Dendritic cell treated with granulocyte-macrophage colony-stimulating factor and Interleukin-4, amounts not matched to agents 40 ng/mL and 50 ng/mL, for 4 days (primary cell): Measurements from ENCODE around the gene NDUFAF5.
"Not testable (repeated sequence)": the region's sequence is repeated elsewhere in the genome, so short reads cannot be mapped to it uniquely, and the experiment has no call there.

Experiments used
- H3K27ac Mint-ChIP-seq: one replicate; pipeline ENCODE4 v1.8.0; 2022; ENCODE audit warnings: mild to moderate bottlenecking, mixed read lengths
- H3K27me3 Mint-ChIP-seq: one replicate; pipeline ENCODE4 v1.8.0; 2022; ENCODE audit warnings: mild to moderate bottlenecking, mixed read lengths
- H3K36me3 Mint-ChIP-seq: one replicate; pipeline ENCODE4 v1.8.0; 2022; ENCODE audit warnings: low read depth, mixed read lengths
- H3K4me1 Mint-ChIP-seq: one replicate; pipeline ENCODE4 v1.8.0; 2022; ENCODE audit warnings: low read depth, mixed read lengths
- H3K4me3 Mint-ChIP-seq: one replicate; pipeline ENCODE4 v1.8.0; 2022; ENCODE audit warnings: mild to moderate bottlenecking, moderate library complexity, mixed read lengths
- H3K9me3 Mint-ChIP-seq: one replicate; pipeline ENCODE4 v1.8.0; 2022; ENCODE audit warnings: mixed read lengths
- intact Hi-C: fragments of 100-400 bp; cut with micrococcal nuclease; formaldehyde crosslinking; loops from one replicate; pipeline ENCODE4 v1.15.0; 2022

The NDUFAF5 gene

GRCh38 chr20:13760451-13760946 is 24.3 kb upstream of the NDUFAF5 start:
- H3K27ac Mint-ChIP-seq, H3K27me3 Mint-ChIP-seq, H3K9me3 Mint-ChIP-seq, intact Hi-C loops, H3K4me3 Mint-ChIP-seq, H3K4me1 Mint-ChIP-seq: not testable (repeated sequence)
- H3K36me3 Mint-ChIP-seq, result peaks cover 57% of the 10 kb centered on the region

DNA sequence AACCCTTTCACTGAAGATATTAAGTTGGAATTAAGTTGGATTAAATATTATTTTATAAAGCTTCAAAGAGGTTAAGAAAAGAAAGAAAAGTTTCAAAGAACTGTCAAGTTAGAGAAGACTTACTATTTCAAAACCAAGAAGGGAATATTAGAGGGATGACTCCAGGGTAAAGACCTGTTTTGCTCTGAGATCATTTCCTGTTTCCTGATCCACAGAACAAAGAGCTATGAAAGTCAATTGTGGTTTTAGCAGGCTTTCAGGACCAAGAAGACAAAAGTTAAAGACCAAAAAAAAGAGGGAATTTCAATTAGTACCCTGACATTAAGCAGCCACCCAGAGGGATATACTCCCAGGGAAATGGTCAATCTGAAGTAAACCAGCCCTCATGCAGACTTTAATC is 19.5 kb upstream of the NDUFAF5 start:
- Mint-ChIP-seq H3K4me1 (no peaks in the 10 kb centered on the region), H3K27ac (no peak overlapping the region), H3K4me3 (no peak overlapping the region), H3K9me3 (peaks cover 7% of the 10 kb centered on the region), H3K27me3 (no peaks in the 10 kb centered on the region), H3K36me3 (peaks cover 75% of the 10 kb centered on the region)
- intact Hi-C loops, result no loop called here

- Mint-ChIP-seq H3K27me3 (no peaks in the 10 kb centered on the region), H3K9me3 (peaks cover 7% of the 10 kb centered on the region), H3K4me3 (no peak overlapping the region), H3K4me1 (no peaks in the 10 kb centered on the region), H3K36me3 (peaks cover 71% of the 10 kb centered on the region), H3K27ac (no peak overlapping the region)
- intact Hi-C loops, result no loop called here
These were observed 18.9 kb upstream of the NDUFAF5 start for GRCh38 chr20:13765868-13766416.

GRCh38 chr20:13770141-13770540 is 14.7 kb upstream of the NDUFAF5 start:
- no peaks in the 10 kb centered on the region for H3K4me1 Mint-ChIP-seq
- H3K27ac Mint-ChIP-seq, result no peak overlapping the region
- H3K9me3 Mint-ChIP-seq, result peaks cover 7% of the 10 kb centered on the region
- no peak overlapping the region for H3K4me3 Mint-ChIP-seq
- no peaks in the 10 kb centered on the region for H3K27me3 Mint-ChIP-seq
- intact Hi-C loops, result loop anchor here (5.0 to 10.0 kb wide), 4 partner anchors 155 to 845 kb away; no protein-coding TSS in a partner anchor
- peaks cover 81% of the 10 kb centered on the region for H3K36me3 Mint-ChIP-seq

- Mint-ChIP-seq H3K36me3 (peaks cover 78% of the 10 kb centered on the region), H3K9me3 (no peaks in the 10 kb centered on the region)
These were observed 12.9 kb upstream of the NDUFAF5 start for GRCh38 chr20:13771853-13772453.

DNA sequence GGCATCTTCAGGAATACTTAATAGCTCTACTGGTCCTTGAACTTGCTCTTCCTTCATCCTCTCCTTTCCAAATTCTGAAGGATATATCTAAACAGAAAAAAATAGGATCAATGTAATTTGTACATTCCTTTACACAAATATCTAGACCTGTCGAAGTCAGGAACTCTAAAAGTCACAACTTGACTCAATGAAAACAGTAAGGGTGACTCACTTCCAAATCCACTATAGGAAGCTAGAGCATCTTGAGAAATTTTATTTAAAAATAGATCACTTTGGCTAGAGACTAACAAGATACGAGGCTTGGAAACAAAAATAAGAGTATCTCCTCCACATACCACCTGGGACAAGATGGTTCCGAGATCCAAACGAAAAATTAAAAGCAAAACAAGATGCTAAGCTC is 12.3 kb upstream of the NDUFAF5 start:
- no peaks in the 10 kb centered on the region for H3K27me3 Mint-ChIP-seq
- intact Hi-C loops, result loop anchor here (5.0 to 10.0 kb wide), 4 partner anchors 158 to 848 kb away; no protein-coding TSS in a partner anchor
- H3K4me3 Mint-ChIP-seq, result no peak overlapping the region
- no peak overlapping the region for H3K27ac Mint-ChIP-seq
- peaks cover 9% of the 10 kb centered on the region for H3K4me1 Mint-ChIP-seq
- H3K36me3 Mint-ChIP-seq, result peaks cover 78% of the 10 kb centered on the region
- no peaks in the 10 kb centered on the region for H3K9me3 Mint-ChIP-seq

More at GRCh38 chr20:13771853-13772453, 12.9 kb upstream of the NDUFAF5 start:
- Mint-ChIP-seq H3K27me3 (no peaks in the 10 kb centered on the region), H3K27ac (no peak overlapping the region), H3K4me1 (peaks cover 4% of the 10 kb centered on the region), H3K4me3 (no peak overlapping the region)
- intact Hi-C loops, result loop anchor here (5.0 to 10.0 kb wide), 4 partner anchors 157 to 847 kb away; no protein-coding TSS in a partner anchor

GRCh38 chr20:13775867-13776266 is 9.0 kb upstream of the NDUFAF5 start:
- intact Hi-C loops, result loop anchor here (10.0 kb wide), 2 partner anchors 161 to 851 kb away; no protein-coding TSS in a partner anchor
- no peaks in the 10 kb centered on the region for H3K9me3 Mint-ChIP-seq
- no peaks in the 10 kb centered on the region for H3K27me3 Mint-ChIP-seq
- H3K4me1 Mint-ChIP-seq, result peaks cover 15% of the 10 kb centered on the region
- H3K4me3 Mint-ChIP-seq, result no peak overlapping the region
- peaks cover 72% of the 10 kb centered on the region for H3K36me3 Mint-ChIP-seq
- no peak overlapping the region for H3K27ac Mint-ChIP-seq

DNA sequence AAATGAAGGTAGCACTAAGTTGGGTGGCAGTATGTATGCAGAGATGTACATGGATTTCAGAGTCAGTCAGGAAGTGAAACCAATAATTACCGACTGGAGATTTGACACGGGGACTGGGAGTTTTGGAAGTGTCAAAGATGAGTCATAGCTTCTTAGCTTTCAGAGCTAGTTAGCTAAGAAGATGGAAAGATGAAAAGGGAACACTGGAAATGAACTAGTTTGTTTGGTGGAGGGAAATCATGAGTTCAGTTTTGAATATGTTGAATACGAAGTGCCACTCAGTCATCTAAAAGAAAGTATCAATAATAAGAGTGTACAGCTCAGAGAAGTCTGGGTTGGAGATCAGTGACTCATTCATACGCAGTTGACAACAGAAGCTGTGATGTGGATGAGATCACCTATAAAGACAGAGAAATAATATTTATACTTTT is 7.6 kb upstream of the NDUFAF5 start:
- H3K4me1 Mint-ChIP-seq, result peaks cover 17% of the 10 kb centered on the region

DNA sequence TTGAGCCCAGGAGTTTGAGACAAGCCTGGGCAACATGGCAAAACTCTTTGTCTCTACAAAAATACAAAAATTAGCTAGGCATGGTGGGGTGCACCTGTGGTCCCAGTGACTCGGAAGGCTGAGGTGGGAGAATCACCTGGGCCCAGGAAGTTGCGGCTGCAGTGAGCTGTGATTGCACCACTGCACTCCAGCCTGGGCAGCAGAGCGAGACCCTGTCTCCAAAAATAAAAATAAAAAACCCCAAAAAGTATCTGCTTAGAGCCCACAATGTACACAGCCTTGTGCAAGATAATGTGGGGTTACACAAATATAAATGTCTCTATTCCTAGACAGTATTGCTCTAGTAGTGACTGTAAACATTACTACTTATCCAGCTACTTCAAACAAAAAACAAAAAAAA is 6.0 kb upstream of the NDUFAF5 start:
- intact Hi-C loops, result loop anchor here (10.0 kb wide), 2 partner anchors 164 to 854 kb away; no protein-coding TSS in a partner anchor
- Mint-ChIP-seq H3K4me3 (no peak overlapping the region), H3K36me3 (peaks cover 65% of the 10 kb centered on the region), H3K4me1 (peaks cover 23% of the 10 kb centered on the region), H3K27me3 (no peaks in the 10 kb centered on the region), H3K9me3 (no peaks in the 10 kb centered on the region), H3K27ac (no peak overlapping the region)

More for the DNA sequence above, 7.6 kb upstream of the NDUFAF5 start:
- Mint-ChIP-seq H3K9me3 (no peaks in the 10 kb centered on the region), H3K27me3 (no peaks in the 10 kb centered on the region), H3K4me3 (no peak overlapping the region), H3K27ac (no peak overlapping the region), H3K36me3 (peaks cover 73% of the 10 kb centered on the region)
- intact Hi-C loops, result loop anchor here (10.0 kb wide), 2 partner anchors 162 to 852 kb away; no protein-coding TSS in a partner anchor

DNA sequence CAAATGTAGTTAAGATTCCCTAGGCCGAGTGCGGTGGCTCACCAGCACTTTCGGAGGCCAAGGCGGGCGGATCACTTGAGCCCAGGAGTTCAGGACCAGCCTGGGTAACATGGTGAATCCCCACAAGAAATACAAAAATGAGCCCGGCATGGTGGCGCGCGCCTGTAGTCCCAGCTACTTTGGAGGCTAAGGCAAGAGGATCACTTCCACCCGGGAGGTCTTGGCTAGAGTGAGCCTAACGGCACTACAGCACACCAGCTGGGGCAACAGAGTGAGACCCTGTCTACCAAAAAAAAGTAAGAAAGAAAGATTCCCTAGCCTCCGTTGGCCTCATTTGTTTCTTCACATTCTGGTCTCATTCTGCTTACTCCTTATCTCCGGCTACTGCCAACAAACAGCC is 1.3 kb upstream of the NDUFAF5 start:
- H3K36me3 Mint-ChIP-seq, result peaks cover 50% of the 10 kb centered on the region
- peaks cover 31% of the 10 kb centered on the region for H3K4me1 Mint-ChIP-seq
- intact Hi-C loops, result loop anchor here (5.0 kb wide), 1 partner anchor 776 kb away; the partner anchor contains the start of gene SPTLC3
- H3K27ac Mint-ChIP-seq, result no peak overlapping the region
- no peaks in the 10 kb centered on the region for H3K27me3 Mint-ChIP-seq
- no peaks in the 10 kb centered on the region for H3K9me3 Mint-ChIP-seq
- H3K4me3 Mint-ChIP-seq, result no peak overlapping the region

- H3K4me3 Mint-ChIP-seq, result peak overlapping the region; percentile 90
- intact Hi-C loops, result loop anchor here (2.0 to 5.0 kb wide), 2 partner anchors 146 to 777 kb away; partner anchors contain the start of genes SPTLC3 and TASP1
- peak overlapping the region; percentile 99 for H3K27ac Mint-ChIP-seq
- H3K9me3 Mint-ChIP-seq, result no peaks in the 10 kb centered on the region
- H3K4me1 Mint-ChIP-seq, result peaks cover 31% of the 10 kb centered on the region
- no peaks in the 10 kb centered on the region for H3K27me3 Mint-ChIP-seq
- H3K36me3 Mint-ChIP-seq, result peaks cover 50% of the 10 kb centered on the region
These were observed 446 bp upstream of the NDUFAF5 start for GRCh38 chr20:13784271-13784892.

DNA sequence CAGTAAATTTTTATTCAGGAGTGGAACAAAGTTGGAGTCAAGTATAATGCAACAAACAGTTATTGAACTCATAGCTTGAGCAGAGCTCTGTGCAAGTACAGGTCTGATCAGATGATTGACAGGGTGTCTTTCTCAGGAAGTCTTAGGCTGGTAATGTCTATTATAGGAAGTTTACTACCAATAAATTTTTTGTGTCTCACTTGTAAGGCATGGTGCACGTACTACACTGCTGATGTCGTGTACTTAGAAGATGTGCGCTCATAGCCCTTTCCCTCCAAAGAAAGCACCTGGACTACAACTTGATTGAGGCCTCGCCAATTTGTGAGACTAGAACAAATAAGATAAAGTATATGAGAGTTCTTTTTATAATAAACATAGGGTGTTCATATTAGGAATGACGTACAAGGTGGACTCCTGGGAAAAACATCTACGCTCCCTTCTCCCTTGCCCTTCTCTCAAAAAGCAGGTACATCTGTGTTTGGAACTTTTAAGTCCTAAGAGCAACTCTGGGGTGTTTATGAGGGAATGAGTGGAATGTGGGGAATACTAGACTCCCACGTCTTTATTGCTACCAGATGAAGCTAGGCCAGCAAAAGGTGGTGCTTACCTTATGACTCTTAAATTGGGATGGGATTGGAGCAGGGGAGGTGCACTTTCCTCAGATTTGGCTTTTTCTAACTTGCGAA is 1.5 kb downstream of the NDUFAF5 start:
- Mint-ChIP-seq H3K27me3 (no peaks in the 10 kb centered on the region), H3K27ac (no peak overlapping the region), H3K9me3 (no peaks in the 10 kb centered on the region), H3K36me3 (peaks cover 53% of the 10 kb centered on the region), H3K4me3 (peak overlapping the region; percentile 52), H3K4me1 (peaks cover 23% of the 10 kb centered on the region)
- intact Hi-C loops, result no loop called here

GRCh38 chr20:13788167-13788834 is 3.5 kb downstream of the NDUFAF5 start:
- peaks cover 17% of the 10 kb centered on the region for H3K4me1 Mint-ChIP-seq
- H3K4me3 Mint-ChIP-seq, result no peak overlapping the region
- intact Hi-C loops, result no loop called here
- H3K9me3 Mint-ChIP-seq, result no peaks in the 10 kb centered on the region
- H3K27me3 Mint-ChIP-seq, result no peaks in the 10 kb centered on the region
- H3K36me3 Mint-ChIP-seq, result peaks cover 53% of the 10 kb centered on the region
- no peak overlapping the region for H3K27ac Mint-ChIP-seq
